ENCODE data around the gene PATE3.

PATE3 gene

DNA sequence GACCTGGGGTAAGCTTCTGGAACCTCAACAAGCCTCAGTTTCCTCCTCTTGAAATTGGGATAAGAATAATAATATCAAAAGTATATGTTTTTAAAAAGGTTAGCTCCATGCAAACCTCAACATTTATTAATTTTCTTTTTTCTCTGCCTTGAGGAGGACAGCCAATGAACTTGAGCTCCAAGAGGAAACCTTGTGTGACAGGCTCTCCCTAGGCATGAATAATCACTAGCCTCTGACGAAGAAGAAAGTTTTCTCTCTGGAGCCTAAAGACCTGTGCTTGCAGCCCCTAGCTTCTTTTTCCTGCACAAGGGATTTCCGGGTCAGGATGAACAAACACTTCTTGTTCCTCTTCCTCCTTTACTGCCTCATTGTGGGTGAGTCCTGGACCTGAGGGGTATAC, at the start of gene PATE3:
TSS of gene PATE3 (plus strand) at position 301 of the 400 bp plus-strand sequence. CDS start at position 326, 25 bp downstream.
- no peak within 1 kb of the TSS for H3K27ac Mint-ChIP-seq

DNA sequence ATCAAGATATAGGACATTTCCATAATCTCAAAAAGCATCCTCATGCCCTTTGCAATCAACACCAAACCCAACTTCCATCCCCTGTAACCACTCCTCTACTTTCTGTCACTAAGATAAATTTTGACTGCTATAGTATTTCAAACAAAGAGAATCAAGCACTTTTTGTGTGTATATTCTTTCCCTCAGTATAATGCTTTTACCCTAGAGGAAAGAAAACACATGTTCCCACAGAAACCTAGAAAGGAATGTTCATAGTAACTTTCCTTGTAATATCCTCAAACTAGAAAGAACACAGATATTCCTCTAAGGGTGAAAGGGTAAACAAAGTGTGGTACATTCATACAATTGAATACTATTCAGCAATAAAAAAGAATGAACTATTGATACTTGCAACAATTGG, 47.3 kb upstream of the PATE3 start:
- no peak overlapping the region for H3K27ac Mint-ChIP-seq
- H3K4me1 Mint-ChIP-seq, result no peaks in the 10 kb centered on the region
- ATAC-seq, result no peak
- H3K4me3 Mint-ChIP-seq, result no peak overlapping the region
- no peaks in the 10 kb centered on the region for H3K9me3 Mint-ChIP-seq
- H3K36me3 Mint-ChIP-seq, result no peaks in the 10 kb centered on the region
- no peak for DNase-seq (ENCODE audit: low spot score in 2 of 2)

More for the DNA sequence above, at the start of gene PATE3:
- no peak for DNase-seq (ENCODE audit: low spot score in 2 of 2)
- no peak for ATAC-seq
- Mint-ChIP-seq H3K9me3 (peaks cover 5% of the 10 kb centered on the region), H3K4me1 (no peaks in the 10 kb centered on the region), H3K4me3 (no peak within 1 kb of the TSS), H3K36me3 (no peaks in the 10 kb centered on the region)

- Mint-ChIP-seq H3K36me3 (no peaks in the 10 kb centered on the region), H3K4me1 (no peaks in the 10 kb centered on the region), H3K9me3 (no peaks in the 10 kb centered on the region), H3K4me3 (no peak overlapping the region), H3K27ac (no peak overlapping the region)
- DNase-seq (ENCODE audit: low spot score in 2 of 2) (no peak), ATAC-seq (no peak)
These were observed 44.2 kb upstream of the PATE3 start for GRCh38 chr11:125743681-125744080.

DNA sequence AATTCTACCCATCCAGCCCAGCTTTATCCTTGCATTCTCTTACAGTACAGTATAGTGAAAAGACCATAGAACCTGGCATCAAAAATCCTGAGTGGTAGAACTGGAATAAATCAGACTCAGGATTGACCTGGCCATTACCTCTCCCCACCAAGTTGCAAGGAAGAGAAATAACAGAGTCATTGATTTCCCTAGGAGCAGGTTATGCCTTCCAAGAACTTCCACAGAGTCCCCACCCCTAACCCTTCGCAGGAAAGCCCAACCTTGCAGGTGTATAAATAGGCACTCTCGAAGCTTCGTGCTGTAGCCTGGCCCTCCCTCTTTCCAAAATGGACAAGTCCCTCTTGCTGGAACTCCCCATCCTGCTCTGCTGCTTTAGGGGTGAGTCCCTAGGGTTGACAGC, 41.9 kb upstream of the PATE3 start, which contains the start of gene PATE1:
TSS of gene PATE1 (plus strand) at position 301 of the 400 bp plus-strand sequence. CDS start at position 327, 26 bp downstream.
- no peak within 1 kb of the TSS for H3K4me3 Mint-ChIP-seq
- ATAC-seq (no peak), DNase-seq (ENCODE audit: low spot score in 2 of 2) (no peak)
- H3K9me3 Mint-ChIP-seq, result no peaks in the 10 kb centered on the region
- H3K27ac Mint-ChIP-seq, result no peak within 1 kb of the TSS
- no peaks in the 10 kb centered on the region for H3K4me1 Mint-ChIP-seq
- no peaks in the 10 kb centered on the region for H3K36me3 Mint-ChIP-seq

DNA sequence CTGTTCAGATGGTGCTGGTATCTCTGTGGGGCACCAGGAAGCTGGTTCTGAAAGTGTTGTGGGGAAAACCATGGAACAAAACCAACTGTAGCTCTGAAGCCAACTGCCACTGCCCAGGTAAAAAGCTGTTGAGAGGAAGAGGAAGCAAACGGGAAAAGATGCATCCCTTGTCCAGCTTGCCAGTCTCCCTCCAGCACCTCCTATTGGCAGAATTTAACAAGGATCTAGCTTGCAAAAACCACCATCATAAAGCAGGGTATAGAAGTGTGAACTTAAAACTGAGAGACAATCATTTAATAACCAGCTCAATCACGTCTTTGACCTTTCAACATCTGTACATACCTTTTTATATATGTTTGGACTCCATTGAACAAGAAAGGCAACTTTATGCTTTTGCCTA, 37.3 kb upstream of the PATE3 start:
- Mint-ChIP-seq H3K4me3 (no peak overlapping the region), H3K4me1 (no peaks in the 10 kb centered on the region), H3K27ac (no peak overlapping the region), H3K9me3 (no peaks in the 10 kb centered on the region), H3K36me3 (no peaks in the 10 kb centered on the region)
- ATAC-seq (no peak), DNase-seq (ENCODE audit: low spot score in 2 of 2) (no peak)

GRCh38 chr11:125756050-125756449, 31.9 kb upstream of the PATE3 start:
- H3K27ac Mint-ChIP-seq, result no peak overlapping the region
- H3K36me3 Mint-ChIP-seq, result no peaks in the 10 kb centered on the region
- peaks cover 8% of the 10 kb centered on the region for H3K9me3 Mint-ChIP-seq
- ATAC-seq, result no peak
- H3K4me3 Mint-ChIP-seq, result no peak overlapping the region
- H3K4me1 Mint-ChIP-seq, result no peaks in the 10 kb centered on the region
- no peak for DNase-seq (ENCODE audit: low spot score in 2 of 2)

DNA sequence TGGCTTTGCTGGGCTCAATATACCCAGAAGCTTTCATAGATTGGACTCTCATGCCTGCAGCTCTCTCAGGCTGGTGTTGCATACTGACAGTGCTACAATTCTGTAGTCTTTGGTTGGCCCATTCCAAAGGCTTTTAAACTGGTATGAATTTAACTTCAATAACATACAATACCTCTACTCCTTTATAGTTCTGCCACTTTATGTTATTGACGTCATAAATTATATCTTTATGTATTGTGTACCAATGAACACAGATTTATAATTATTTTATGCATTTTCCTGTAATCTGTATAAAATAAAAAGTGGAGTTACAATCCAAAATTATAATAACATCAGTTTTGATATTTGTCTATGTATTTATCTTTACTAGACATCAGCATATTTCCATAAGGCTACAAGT, 25.5 kb upstream of the PATE3 start:
- DNase-seq (ENCODE audit: low spot score in 2 of 2) (no peak), ATAC-seq (no peak)
- no peak overlapping the region for H3K27ac Mint-ChIP-seq
- peaks cover 8% of the 10 kb centered on the region for H3K9me3 Mint-ChIP-seq
- H3K4me3 Mint-ChIP-seq, result no peak overlapping the region
- no peaks in the 10 kb centered on the region for H3K36me3 Mint-ChIP-seq
- no peaks in the 10 kb centered on the region for H3K4me1 Mint-ChIP-seq

DNA sequence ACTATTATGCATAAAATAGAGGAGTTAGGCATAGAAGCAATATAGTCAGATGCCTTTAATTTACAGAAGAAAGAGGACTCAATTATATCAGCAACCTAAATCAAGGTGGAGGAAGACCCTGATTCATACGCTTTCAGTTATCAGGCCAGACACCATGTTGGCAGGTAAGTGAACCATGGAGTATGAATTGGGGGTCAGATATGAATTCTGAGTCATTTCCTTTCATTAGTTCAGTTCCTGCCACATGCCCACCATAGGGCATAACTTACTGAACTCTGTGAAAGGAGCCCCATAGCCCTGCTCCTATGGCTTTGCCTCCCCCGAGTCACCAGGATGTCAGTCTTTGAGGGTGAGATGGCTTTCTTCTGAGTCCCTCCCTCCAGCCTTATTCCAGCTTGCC, 24.4 kb upstream of the PATE3 start:
- ATAC-seq (no peak), DNase-seq (ENCODE audit: low spot score in 2 of 2) (no peak)
- no peak overlapping the region for H3K27ac Mint-ChIP-seq
- no peaks in the 10 kb centered on the region for H3K36me3 Mint-ChIP-seq
- no peaks in the 10 kb centered on the region for H3K4me1 Mint-ChIP-seq
- no peak overlapping the region for H3K4me3 Mint-ChIP-seq
- H3K9me3 Mint-ChIP-seq, result peaks cover 4% of the 10 kb centered on the region

- no peak for DNase-seq (ENCODE audit: low spot score in 2 of 2)
- H3K36me3 Mint-ChIP-seq, result no peaks in the 10 kb centered on the region
- no peak overlapping the region for H3K27ac Mint-ChIP-seq
- no peak for ATAC-seq
- H3K9me3 Mint-ChIP-seq, result no peaks in the 10 kb centered on the region
- no peak overlapping the region for H3K4me3 Mint-ChIP-seq
- H3K4me1 Mint-ChIP-seq, result no peaks in the 10 kb centered on the region
These were observed 21.7 kb upstream of the PATE3 start for GRCh38 chr11:125766251-125766650.

DNA sequence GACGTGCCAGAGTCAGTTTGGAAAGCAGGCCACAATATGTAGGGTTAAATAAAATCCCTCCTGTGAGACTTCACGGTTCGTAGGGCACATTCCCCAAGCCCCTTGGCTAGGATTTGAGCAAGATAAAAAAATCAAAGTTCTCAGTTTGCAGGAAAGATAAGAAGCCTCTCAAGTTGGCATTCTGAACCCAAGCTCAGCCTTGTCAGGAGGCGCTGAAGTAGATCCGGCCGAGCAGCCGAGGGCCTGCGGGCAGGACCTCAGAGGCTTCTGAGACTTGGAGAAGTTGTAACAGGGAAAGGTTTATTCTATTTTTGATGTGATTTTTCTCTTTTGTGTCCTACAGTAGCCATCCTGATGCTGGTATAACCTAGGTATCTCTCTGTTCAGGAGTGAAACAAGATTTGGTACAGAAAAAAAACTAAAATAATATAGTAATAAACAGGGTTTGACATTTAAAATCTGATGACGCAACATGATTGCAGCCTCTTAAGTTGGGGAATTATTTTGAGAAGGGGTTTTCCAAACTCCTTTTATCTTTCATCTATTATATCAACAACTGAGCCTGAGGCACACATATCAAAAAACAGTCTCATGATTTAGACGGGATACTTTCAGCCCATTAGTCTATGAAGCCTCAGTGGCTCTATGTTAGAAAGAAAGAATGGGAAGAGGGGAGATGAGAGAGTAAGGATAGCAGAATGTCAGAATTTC, 19.4 kb upstream of the PATE3 start:
- no peak overlapping the region for H3K27ac Mint-ChIP-seq
- H3K9me3 Mint-ChIP-seq, result no peaks in the 10 kb centered on the region
- no peaks in the 10 kb centered on the region for H3K4me1 Mint-ChIP-seq
- ATAC-seq (no peak), DNase-seq (ENCODE audit: low spot score in 2 of 2) (no peak)
- H3K4me3 Mint-ChIP-seq, result no peak overlapping the region
- no peaks in the 10 kb centered on the region for H3K36me3 Mint-ChIP-seq

GRCh38 chr11:125770583-125770982, 17.3 kb upstream of the PATE3 start:
- H3K4me3 Mint-ChIP-seq, result no peak overlapping the region
- no peaks in the 10 kb centered on the region for H3K9me3 Mint-ChIP-seq
- H3K36me3 Mint-ChIP-seq, result no peaks in the 10 kb centered on the region
- DNase-seq (ENCODE audit: low spot score in 2 of 2) (no peak), ATAC-seq (no peak)
- no peaks in the 10 kb centered on the region for H3K4me1 Mint-ChIP-seq
- H3K27ac Mint-ChIP-seq, result no peak overlapping the region

DNA sequence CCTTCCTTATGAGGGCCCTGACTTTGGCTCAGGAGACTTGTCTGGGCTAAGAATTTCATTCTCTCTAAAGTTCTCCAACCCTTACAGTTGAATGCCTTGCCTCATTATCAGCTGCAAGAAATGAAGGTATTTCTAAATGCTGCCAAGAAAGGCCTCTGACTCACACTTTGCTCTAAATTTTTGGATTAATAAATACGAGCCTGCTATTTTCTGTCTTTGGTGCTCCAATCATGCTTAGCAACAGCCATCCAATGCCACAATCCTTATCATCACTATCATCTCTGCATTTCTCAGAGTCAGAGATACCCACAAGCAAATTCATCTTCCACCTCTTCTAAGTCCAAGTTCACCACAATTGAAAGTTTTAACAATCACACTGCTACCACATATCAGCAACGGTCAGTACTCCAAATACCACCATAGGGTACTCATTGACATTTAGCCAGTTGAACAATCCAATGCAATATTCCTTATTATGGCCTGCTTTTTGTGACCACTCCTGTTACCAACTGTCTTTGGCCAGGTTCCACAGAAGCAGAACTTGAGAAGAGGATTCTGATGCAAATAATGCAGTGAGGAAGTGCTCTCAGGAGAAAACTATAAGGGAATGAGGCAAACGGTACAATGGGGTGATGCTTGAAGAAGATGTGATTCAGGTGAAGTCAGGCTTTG, 15.0 kb upstream of the PATE3 start:
- Mint-ChIP-seq H3K27ac (no peak overlapping the region), H3K9me3 (no peaks in the 10 kb centered on the region), H3K4me1 (no peaks in the 10 kb centered on the region), H3K36me3 (no peaks in the 10 kb centered on the region), H3K4me3 (no peak overlapping the region)
- DNase-seq (ENCODE audit: low spot score in 2 of 2), result no peak
- no peak for ATAC-seq

DNA sequence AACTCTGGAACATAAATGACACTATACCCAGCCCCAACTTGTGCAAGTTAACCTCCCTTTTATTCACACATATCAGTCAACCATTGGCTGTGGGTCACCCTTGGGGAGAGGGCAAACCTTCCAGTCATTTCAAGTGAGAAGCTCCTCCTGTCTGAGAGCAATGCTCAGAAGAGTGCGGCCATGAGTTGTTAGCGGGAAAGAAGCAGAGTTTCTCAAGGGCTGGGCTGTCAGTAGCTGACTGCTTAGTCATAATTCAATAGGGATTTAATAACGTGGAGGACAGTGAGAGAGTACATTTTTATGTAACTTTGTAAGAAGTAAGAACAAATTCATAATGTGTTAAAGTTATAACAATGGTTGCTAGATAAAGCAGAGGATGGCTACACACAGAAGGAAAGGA, 14.4 kb upstream of the PATE3 start:
- no peak for ATAC-seq
- Mint-ChIP-seq H3K27ac (no peak overlapping the region), H3K4me1 (no peaks in the 10 kb centered on the region), H3K36me3 (no peaks in the 10 kb centered on the region), H3K9me3 (no peaks in the 10 kb centered on the region), H3K4me3 (no peak overlapping the region)
- no peak for DNase-seq (ENCODE audit: low spot score in 2 of 2)

DNA sequence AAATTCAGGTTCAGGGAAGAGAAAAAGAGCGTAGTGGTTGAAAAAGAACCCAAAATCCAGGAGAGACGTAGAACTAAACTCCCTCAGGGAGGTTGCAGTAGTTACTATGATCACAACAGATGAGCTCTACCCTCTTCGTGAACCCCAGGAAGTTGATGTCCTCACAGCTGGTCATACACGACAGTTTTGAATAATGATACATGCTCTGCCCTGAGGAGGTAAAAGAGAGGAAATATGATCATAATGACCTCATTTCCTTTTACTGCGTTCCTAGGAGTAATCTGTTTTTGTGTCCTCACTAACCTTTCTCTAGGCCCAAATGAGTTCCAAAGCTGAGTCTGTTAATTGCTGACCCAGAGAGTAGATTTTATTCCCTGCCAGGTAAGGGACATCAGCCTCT, 10.6 kb upstream of the PATE3 start:
- DNase-seq (ENCODE audit: low spot score in 2 of 2) (no peak), ATAC-seq (no peak)
- no peak overlapping the region for H3K4me3 Mint-ChIP-seq
- H3K4me1 Mint-ChIP-seq, result no peaks in the 10 kb centered on the region
- no peaks in the 10 kb centered on the region for H3K36me3 Mint-ChIP-seq
- no peak overlapping the region for H3K27ac Mint-ChIP-seq
- H3K9me3 Mint-ChIP-seq, result no peaks in the 10 kb centered on the region

GRCh38 chr11:125778728-125779127, 9.2 kb upstream of the PATE3 start, which contains the start of gene PATE2:
TSS of gene PATE2 (minus strand) at chr11:125778828. CDS start at chr11:125778773, 55 bp downstream.
- Mint-ChIP-seq H3K27ac (no peak within 1 kb of the TSS), H3K9me3 (no peaks in the 10 kb centered on the region), H3K36me3 (no peaks in the 10 kb centered on the region), H3K4me3 (no peak within 1 kb of the TSS), H3K4me1 (no peaks in the 10 kb centered on the region)
- ATAC-seq, result no peak
- no peak for DNase-seq (ENCODE audit: low spot score in 2 of 2)

GRCh38 chr11:125784678-125785077, 3.2 kb upstream of the PATE3 start:
- Mint-ChIP-seq H3K4me1 (no peaks in the 10 kb centered on the region), H3K27ac (no peak overlapping the region), H3K36me3 (no peaks in the 10 kb centered on the region), H3K9me3 (no peaks in the 10 kb centered on the region), H3K4me3 (no peak overlapping the region)
- no peak for DNase-seq (ENCODE audit: low spot score in 2 of 2)
- ATAC-seq, result no peak
